ENCODE measurements around the gene STK11.

GRCh38 chr19:1166872-1167573 is 38.6 kb upstream of the STK11 start:
- TF ChIP-seq POLR2AphosphoS5 (IDR thresholded peaks at IDR 0.05; ENCODE audit: insufficient read depth, low read depth, low read length) (no peak), CTCF (IDR thresholded peaks at IDR 0.05; ENCODE audit: extremely low read depth in 1 of 2, insufficient read depth in 1 of 2, low read depth in 1 of 2, low read length in 2 of 2) (no peak), POLR2A (IDR thresholded peaks at IDR 0.05; ENCODE audit: low read depth, low read length) (no peak), GATA2 (IDR thresholded peaks at IDR 0.05; ENCODE audit: insufficient read depth, insufficient read length, low read depth, low read length) (no peak), EZH2 (IDR thresholded peaks at IDR 0.05; ENCODE audit: borderline replicate concordance, low read depth, low read length, severe bottlenecking) (no peak), MYC (IDR thresholded peaks at IDR 0.05; ENCODE audit: low read depth, low read length) (no peak), MAX (IDR thresholded peaks at IDR 0.05; ENCODE audit: insufficient read depth, insufficient read length) (no peak)
